HG02970 (cell line): Measurements from ENCODE around the gene TLE5.
A peak's percentile ranks its signal among the peaks of the same experiment; 100 is the strongest.
"Not testable (repeated sequence)": the region's sequence is repeated elsewhere in the genome, so short reads cannot be mapped to it uniquely, and the experiment has no call there.

Experiments
- ATAC-seq: cut with Tn5 transposase; IDR thresholded peaks from one replicate; pipeline ENCODE4 v1.9.1; 2021; ENCODE audit warnings: mild to moderate bottlenecking, moderate library complexity, moderate number of reproducible peaks; ENCODE audit not compliant: unreplicated experiment, low FRiP score

The TLE5 gene

DNA sequence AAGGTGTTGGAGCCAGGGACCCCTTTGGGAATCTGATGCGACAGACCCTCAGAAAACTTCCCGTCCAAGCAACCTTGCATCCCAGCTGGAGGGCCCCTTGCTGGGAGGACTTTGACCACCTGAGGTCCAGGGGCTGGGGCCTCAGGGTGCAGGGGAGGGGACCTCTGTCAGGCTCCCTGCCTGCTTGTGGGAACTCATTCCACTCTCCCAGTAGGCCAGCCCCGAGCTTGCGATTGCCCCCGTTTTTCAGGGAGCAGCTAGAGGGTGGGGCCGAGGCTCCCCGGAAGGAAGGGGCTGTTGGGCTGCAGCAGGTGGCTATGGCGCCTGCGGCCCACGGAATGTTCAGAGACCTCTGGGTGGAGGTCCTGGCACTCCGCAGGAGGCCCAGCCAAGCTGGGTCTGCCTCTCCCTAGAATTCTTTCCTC is 34.6 kb upstream of the TLE5 start:
- no peak for ATAC-seq

DNA sequence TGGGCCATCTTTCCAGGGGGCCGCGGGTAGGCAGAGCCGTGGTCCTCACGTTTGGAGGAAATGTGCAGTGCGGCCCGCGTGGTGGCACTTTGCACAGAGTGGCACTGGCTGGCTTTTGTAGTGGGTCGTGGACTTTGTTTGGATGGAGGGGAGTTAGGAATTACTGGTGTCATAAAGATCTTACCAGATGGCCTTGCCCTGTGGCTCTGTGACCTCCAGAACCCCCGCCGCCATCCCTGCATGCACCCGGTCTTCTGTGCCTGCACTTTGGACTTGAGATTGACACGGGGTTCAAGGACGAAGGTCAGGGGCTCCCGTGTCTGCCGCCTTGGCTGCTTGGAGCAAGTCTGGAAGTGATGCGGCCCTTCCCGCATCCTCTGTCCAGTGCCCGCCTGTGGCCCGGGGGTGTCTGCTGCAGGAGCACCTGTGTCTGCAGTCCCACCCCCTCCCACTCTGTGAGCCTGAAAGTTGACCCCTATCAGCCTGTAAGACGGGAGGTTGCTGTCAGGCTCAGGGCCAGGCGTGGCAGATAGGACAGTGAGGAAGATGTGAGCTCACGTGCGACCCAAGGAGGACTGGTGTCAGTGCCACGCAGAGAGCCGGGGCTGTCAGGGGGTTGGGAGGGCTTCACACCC is 34.1 kb upstream of the TLE5 start:
- no peak for ATAC-seq

DNA sequence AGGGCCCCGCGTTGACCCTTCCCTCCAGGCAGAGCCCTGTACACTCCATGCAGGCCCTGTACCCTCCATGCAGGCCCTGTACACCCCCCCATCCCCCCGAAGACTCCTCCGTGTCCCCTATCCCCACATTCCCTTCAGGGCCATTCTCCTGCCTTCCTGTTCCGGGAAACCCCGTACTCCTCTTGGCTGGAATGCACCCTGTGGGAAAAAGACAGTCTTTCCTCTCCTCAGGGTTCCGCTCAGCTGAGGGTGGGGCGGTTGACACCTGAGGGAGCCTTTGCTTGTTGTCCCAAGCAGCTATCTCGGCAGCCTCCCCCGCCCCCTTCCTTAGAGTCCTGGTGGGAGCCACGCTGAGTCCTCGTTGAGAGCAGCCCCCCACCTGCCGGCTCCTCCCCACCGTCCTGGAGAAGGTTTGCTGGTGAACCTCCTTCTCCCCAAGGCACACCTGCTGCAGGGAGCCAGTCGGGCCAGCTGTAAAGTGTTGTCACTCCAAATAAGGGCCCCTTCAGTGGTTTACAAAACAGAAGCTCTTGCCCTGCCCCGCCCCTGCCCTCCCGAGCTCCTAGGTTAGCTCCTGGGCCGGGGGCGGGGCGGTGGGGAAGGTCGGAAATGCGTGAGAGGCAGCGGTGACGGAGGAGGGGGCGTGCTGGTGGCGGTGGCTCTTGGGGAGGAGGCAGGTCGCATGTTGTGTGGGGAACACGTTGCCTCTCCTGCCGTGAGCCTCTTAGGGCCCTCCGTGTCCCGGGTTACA is 33.3 kb upstream of the TLE5 start:
- no peak for ATAC-seq

DNA sequence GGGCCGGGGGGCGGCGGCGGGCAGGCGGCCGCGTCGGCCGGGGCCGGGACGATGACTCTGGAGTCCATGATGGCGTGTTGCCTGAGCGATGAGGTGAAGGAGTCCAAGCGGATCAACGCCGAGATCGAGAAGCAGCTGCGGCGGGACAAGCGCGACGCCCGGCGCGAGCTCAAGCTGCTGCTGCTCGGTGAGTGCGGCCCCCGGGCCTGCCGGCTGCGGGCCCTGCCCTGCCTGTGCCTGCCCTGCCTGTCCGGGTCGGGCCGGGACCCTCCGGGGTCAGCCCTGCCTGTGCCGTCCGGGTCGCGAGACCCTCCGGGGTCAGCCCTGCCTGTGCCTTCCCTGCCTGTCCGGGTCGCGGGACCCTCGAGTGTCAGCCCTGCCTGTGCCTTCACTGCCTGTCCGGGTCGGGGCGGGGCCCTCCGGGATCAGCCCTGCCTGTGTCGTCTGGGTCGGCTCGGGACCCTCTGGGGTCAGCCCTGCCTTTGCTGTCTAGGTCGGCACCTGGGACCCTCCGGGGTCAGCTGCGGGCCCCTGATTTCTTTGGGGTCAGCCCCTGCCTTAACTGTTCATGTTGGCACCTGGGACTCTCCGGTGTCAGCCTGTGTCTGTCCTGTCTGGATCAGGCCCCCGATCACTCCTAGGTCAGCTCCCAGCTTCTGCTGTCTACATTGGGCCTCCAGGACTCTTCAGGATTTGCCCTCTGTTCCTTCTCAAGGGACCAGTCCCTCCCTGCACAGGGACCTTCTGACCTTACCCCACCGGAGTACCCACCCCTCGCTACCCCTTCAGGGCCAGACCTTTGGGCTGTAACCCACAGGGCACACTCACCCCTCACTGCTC is 32.5 kb upstream of the TLE5 start:
- ATAC-seq, result peak; percentile 14

- not testable (repeated sequence) for ATAC-seq
Observed at GRCh38 chr19:3089299-3089855, 27.1 kb upstream of the TLE5 start.

DNA sequence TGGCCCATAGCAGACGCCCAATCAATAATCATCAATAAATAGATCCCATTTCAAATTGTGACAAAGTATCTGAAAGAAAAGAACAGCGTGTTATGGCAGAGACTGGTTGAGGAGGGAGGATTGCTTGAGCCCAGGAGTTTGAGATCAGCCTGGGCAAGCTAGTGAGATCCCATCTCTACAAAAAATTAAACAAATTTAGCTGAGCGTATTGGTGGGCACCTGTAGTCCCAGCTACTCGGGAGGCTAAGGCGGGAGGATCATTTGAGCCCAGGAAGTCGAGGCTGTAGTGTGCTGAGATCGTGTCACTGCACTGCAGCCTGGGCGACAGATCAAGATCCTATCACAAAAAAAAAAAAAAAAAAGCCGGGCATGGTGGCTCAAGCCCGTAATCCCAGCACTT is 25.5 kb upstream of the TLE5 start:
- no peak for ATAC-seq

- no peak for ATAC-seq
Observed at GRCh38 chr19:3084943-3085342, 22.6 kb upstream of the TLE5 start.

DNA sequence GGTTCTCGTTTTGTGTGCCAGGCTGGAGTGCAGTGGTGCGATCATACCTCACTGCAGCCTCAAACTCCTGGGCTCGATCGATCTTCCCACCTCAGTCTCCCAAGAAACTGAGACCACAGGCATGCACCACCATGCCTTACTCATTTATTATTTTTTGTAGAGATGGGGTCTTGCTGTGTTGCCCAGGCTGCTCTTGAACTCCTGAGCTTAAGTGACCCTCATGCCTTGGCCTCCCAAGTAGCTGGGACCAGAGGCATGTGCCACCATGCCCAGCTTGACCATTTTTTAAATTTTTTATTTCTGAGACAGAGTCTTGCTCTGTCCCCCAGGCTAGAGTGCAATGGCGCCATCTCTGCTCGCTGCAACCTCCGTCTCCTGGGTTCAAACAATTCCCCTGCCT is 21.7 kb upstream of the TLE5 start:
- no peak for ATAC-seq

- ATAC-seq, result no peak
Observed at GRCh38 chr19:3082331-3082730, 20.0 kb upstream of the TLE5 start.

GRCh38 chr19:3080286-3080685 is 18.0 kb upstream of the TLE5 start:
- ATAC-seq, result no peak

- ATAC-seq, result no peak
Observed at GRCh38 chr19:3079578-3079977, 17.3 kb upstream of the TLE5 start.

- no peak for ATAC-seq
Observed at GRCh38 chr19:3075605-3076431, 13.5 kb upstream of the TLE5 start.

DNA sequence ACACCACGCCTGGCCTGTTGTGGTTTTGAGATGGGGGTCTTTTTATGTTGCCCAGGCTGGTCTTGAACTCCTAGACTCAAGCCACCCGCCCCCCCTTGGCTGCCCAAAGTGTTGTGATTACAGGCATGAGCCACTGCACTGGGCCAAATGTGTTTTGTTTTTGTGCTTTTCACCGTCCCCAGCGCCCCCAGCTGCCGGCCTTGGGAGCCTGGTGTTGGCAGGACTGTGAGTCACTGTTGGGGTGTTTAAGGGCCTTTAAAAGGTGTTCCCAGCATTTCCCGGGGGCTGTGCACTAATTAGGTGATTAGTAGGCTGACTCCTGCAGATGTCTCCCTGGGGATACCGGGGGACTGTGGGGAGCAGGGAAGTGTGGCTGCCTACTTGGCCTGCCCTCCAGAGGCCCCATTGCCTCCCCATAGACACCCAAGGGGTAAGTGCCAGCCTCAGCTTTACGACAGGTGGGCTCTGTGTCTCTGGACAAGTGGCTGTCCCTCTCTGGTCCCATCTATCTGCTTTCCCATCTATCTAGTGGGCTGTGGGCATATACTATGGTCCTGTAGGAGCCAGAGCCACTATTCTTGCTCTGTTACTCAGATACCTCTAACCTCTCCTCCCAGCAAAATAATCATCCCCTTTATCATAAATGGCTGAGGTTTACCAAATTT is 11.8 kb upstream of the TLE5 start:
- no peak for ATAC-seq

- no peak for ATAC-seq
Observed at GRCh38 chr19:3073159-3073563, 10.9 kb upstream of the TLE5 start.

DNA sequence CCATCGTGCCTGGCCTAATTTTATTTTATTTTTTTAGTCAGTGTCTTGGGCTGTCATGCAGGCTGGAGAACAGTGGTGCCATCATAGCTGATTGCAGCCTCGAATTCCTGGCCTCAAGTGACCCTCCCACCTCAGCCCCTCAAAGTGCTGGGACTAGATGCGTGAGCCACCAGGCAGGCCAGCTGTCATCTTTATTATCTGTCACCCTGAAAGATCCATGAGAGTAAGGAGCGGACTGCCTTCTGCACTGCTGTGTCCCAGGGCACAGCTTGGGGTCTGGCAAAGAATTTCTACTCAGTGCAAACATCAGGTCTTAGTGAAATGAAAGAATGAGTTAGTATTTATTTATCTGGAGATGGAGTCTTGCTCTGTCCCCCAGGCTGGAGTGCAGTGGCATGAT is 9.5 kb upstream of the TLE5 start:
- no peak for ATAC-seq

DNA sequence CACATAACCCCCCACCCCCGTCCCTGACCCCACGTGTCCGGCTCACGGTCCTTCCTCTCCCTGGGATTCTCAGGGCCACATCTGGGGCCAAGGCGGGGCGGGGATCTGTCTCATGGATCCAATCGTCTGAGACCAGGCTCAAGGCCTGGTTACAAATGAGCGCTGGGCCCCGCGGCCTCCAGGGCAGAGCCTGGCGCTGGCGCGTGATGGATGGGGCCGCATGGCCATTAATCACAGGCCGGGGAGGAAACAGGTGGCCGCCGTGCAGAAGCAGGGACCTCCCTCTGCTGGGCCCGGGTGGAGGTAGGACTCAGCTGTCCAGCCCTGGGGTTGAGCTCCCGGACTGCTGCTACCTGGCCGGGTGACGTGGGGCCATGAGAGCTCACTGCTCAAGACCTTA is 5.8 kb upstream of the TLE5 start:
- no peak for ATAC-seq

DNA sequence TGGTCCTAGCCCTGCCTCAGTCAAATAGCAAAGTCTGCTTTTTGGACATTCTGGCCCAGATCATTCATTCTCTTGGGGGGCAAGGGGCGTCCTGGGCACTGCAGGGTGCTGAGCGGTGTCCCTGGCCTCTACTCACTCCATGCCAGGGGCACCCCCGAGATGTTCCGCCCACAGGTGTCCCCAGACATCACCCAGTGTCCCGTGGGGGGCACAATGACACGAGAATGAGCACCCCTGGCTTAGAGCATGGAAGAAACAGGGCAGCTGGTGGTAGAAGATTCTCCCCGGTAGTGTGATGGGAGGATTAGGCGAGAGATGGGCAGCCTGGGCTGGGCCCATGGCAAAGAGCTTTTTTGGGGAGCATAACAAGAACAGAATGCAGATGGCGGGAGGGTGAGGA is 5.3 kb upstream of the TLE5 start:
- no peak for ATAC-seq

GRCh38 chr19:3066482-3067049 is 4.3 kb upstream of the TLE5 start:
- no peak for ATAC-seq

DNA sequence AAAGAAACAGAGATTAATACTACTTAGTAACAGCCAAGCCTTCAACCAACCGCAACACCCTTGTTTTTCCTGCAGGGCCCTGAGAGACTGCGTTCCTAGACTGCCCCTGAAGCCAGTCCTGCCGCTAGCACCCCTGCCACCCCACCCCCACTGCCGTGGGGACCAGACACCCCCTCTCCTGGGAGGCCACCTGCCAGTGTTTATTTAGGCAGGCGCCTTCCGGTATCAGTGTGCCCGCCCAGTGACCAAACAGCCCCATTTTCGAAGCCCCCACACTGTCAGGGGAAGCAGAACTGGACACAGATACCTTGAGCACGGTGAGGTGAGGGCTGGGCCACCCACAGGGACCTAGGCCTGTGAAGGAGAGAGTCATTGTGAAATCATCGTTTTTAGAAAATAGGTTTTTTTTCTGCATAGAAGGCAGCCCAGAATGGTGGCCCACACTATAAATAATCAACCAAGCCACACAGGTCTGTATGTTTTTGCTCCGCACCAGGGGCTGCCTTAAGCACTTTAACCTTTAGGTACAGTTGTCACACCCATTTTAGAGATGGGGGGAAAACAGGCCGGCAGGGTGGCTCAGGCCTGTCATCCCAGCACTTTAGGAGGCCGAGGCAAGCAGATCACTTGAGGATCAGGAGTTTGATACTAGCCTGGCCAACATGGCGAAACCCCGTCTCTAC is 3.5 kb upstream of the TLE5 start:
- peak; percentile 45 for ATAC-seq
